SK-N-SH (cell line): ENCODE measurements around the gene MEIKIN.

Experiments used
- CHD2 ChIP-seq: fragments of 150-350 bp; IDR thresholded peaks from 2 replicates; pipeline ENCODE4 v1.6.1; 2018; ENCODE audit warnings: low read length; ENCODE audit not compliant: partially characterized antibody
- GABPA ChIP-seq: IDR thresholded peaks from 2 replicates; pipeline ENCODE4 v1.4.0; 2012; ENCODE audit warnings: low read depth, mild to moderate bottlenecking

- no peak for TF ChIP-seq CHD2
- TF ChIP-seq GABPA, result no peak
Observed at GRCh38 chr5:131769336-131769735, 176.1 kb downstream of the MEIKIN start.
